Adrenal gland (tissue), 5 donors: ENCODE data around the gene ADGRB3.

ENCODE experiments used
- POLR2A ChIP-seq, 2 donors: fragments of 450-650 bp; IDR thresholded peaks; one replicate each; pipeline ENCODE4 v1.6.1; 2017; ENCODE audit warnings: antibody characterized with exemption in 2 of 2, mild to moderate bottlenecking in 2 of 2, moderate library complexity in 1 of 2
- TF ChIP-seq, protein P1 (sequence below), 6 experiments: fragments of 450-650 bp in 4 of 6; fragments of 200-600 bp in 2 of 6; sonication (generic) in 1 of 6; IDR thresholded peaks; 1 replicate in 5 of 6; 2 replicates in 1 of 6; pipeline versions ENCODE4 v1.5.1 to v1.8.0; 2016 to 2021; ENCODE audit warnings: antibody characterized with exemption in 6 of 6, mild to moderate bottlenecking in 2 of 6, moderate library complexity in 1 of 6
- donor health status: DM: no; HTN: no; CAD: no.

DNA sequence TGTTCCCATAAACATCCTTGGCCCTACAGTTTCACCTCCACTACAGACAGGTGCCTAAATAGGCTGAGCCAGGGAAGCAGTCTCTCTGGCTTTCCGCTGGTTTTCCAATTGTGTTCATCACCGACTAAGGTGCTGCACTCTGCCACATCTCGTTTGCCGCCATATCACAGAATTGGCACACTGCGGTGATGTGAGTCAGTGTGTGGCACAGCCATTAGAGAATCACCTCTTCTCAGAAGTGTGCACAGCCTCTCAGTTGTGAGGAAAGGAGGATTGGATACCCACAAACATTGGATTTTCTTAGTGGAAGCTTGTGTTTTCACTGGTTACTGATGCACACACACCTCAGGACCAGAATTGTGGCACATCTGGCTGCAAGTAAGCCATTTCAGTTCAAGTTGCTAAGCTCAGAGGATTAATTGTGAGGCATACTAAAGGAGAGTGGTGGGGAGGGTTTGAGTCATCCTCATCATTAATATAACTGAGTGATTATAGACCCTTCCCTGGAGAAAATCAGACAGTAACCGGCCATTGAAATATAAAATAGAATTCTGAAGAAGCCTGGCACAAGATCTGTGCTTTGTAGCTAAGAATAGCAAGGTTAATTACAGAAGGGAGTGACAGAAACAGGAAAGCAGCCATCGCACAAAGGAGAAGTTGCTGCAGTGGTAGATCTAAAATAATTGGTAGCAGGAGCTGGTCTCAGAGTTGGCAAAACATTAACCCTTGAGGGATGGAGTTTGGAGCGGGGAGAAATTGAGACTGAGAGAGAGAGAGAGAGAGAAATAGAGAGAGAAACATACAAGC lies 654.8 kb downstream of the ADGRB3 start:
- TF ChIP-seq POLR2A (IDR thresholded peaks at IDR 0.05), result no peak
- TF ChIP-seq, protein P1, sequence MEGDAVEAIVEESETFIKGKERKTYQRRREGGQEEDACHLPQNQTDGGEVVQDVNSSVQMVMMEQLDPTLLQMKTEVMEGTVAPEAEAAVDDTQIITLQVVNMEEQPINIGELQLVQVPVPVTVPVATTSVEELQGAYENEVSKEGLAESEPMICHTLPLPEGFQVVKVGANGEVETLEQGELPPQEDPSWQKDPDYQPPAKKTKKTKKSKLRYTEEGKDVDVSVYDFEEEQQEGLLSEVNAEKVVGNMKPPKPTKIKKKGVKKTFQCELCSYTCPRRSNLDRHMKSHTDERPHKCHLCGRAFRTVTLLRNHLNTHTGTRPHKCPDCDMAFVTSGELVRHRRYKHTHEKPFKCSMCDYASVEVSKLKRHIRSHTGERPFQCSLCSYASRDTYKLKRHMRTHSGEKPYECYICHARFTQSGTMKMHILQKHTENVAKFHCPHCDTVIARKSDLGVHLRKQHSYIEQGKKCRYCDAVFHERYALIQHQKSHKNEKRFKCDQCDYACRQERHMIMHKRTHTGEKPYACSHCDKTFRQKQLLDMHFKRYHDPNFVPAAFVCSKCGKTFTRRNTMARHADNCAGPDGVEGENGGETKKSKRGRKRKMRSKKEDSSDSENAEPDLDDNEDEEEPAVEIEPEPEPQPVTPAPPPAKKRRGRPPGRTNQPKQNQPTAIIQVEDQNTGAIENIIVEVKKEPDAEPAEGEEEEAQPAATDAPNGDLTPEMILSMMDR (IDR thresholded peaks at IDR 0.05), result no peak
